IMR-90 (cell line): ENCODE results near the gene TSC2. TPM values are rescaled to one million over a fixed set of nuclear protein-coding genes. Genes with fewer than 3 reads are reported as not detected.

Source experiments
- ATAC-seq: fragments of 200-7000 bp; cut with Tn5 transposase; 2 replicates; pipeline ENCODE4 v1.9.1; 2020; ENCODE audit warnings: low read depth, mild to moderate bottlenecking, moderate library complexity
- BruUV-seq: library from RNA; stranded (reverse); fragments of 400-500 nt; replicated peaks from 2 replicates; lab custom pipeline; 2021; lab: Mats Ljungman, UMichigan
- CTCF ChIA-PET: fragments of 300-600 bp; formaldehyde crosslinking; extraction: SDS; loops from one replicate; lab custom pipeline; 2021; ENCODE audit warnings: antibody characterized with exemption; lab: Yijun Ruan, JAX
- POLR2A ChIA-PET: fragments of 300-600 bp; sonication (Branson Sonifier 250); formaldehyde crosslinking; loops from one replicate; lab custom pipeline; 2022; ENCODE audit warnings: antibody characterized with exemption; ENCODE audit not compliant: unreplicated experiment; lab: Charles Lee
- DNase-seq: peaks from one replicate; pipeline ENCODE4 v3.0.0; 2013
- H2AFZ ChIP-seq: replicated peaks from 2 replicates; pipeline ENCODE3; 2013; ENCODE audit warnings: low read length, mild to moderate bottlenecking; ENCODE audit not compliant: poor library complexity
- H2AK5ac ChIP-seq: 2 replicates; pipeline ENCODE4 v1.6.1; 2013; ENCODE audit warnings: low read depth, low read length, inconsistent platforms
- H2AK9ac ChIP-seq: replicated peaks from 2 replicates; pipeline ENCODE3; 2013; ENCODE audit warnings: mild to moderate bottlenecking, low read depth, low read length, moderate library complexity; ENCODE audit not compliant: poor library complexity
- H2BK120ac ChIP-seq: 2 replicates; pipeline ENCODE4 v1.6.1; 2013; ENCODE audit warnings: low read depth, low read length, inconsistent platforms
- H2BK15ac ChIP-seq: 3 replicates; pipeline ENCODE4 v1.6.1; 2013; ENCODE audit warnings: low read depth, low read length, inconsistent platforms
- H2BK20ac ChIP-seq: 2 replicates; pipeline ENCODE4 v1.6.1; 2013; ENCODE audit warnings: low read depth, mild to moderate bottlenecking, inconsistent platforms, low read length, moderate library complexity
- H2BK5ac ChIP-seq: 2 replicates; pipeline ENCODE4 v1.6.1; 2013; ENCODE audit warnings: mild to moderate bottlenecking, low read depth, low read length, inconsistent platforms; ENCODE audit not compliant: poor library complexity, severe bottlenecking
- H3K14ac ChIP-seq: replicated peaks from 2 replicates; pipeline ENCODE4 v1.6.1; 2013; ENCODE audit warnings: low read depth, low read length, inconsistent platforms
- H3K18ac ChIP-seq: 2 replicates; pipeline ENCODE4 v1.6.1; 2013; ENCODE audit warnings: low read depth, low read length, control low read depth
- H3K23ac ChIP-seq: 2 replicates; pipeline ENCODE4 v1.6.1; 2013; ENCODE audit warnings: low read depth, low read length, inconsistent platforms
- H3K27ac ChIP-seq: 2 replicates; pipeline ENCODE4 v1.5.1; 2013; ENCODE audit warnings: mild to moderate bottlenecking, control low read depth, low read length; ENCODE audit not compliant: insufficient read depth
- H3K27me3 ChIP-seq: 2 replicates; pipeline ENCODE4 v1.6.1; 2013; ENCODE audit warnings: low read length; ENCODE audit not compliant: control insufficient read depth, insufficient read depth
- H3K36me3 ChIP-seq: 2 replicates; pipeline ENCODE4 v1.6.1; 2013; ENCODE audit warnings: low read length, mixed read lengths; ENCODE audit not compliant: control insufficient read depth, insufficient read depth
- H3K4ac ChIP-seq: 2 replicates; pipeline ENCODE4 v1.6.1; 2013; ENCODE audit warnings: low read depth, low read length, inconsistent platforms
- H3K4me1 ChIP-seq: 2 replicates; pipeline ENCODE4 v1.6.1; 2013; ENCODE audit warnings: low read length, mixed read lengths; ENCODE audit not compliant: control insufficient read depth, insufficient read depth
- H3K4me2 ChIP-seq: 2 replicates; pipeline ENCODE4 v1.6.1; 2013; ENCODE audit warnings: low read depth, mild to moderate bottlenecking, control low read depth, low read length, moderate library complexity
- H3K4me3 ChIP-seq: 2 replicates; pipeline ENCODE4 v1.5.1; 2013; ENCODE audit warnings: low read depth, mild to moderate bottlenecking, control low read depth, low read length, moderate library complexity; ENCODE audit not compliant: insufficient read depth
- H3K56ac ChIP-seq: 2 replicates; pipeline ENCODE4 v1.6.1; 2013; ENCODE audit warnings: low read length, inconsistent platforms; ENCODE audit not compliant: insufficient read depth; ENCODE audit errors: extremely low read depth
- H3K79me1 ChIP-seq, 2 experiments: 2 replicates each; pipeline ENCODE4 v1.6.1; 2013; ENCODE audit warnings: low read length in 2 of 2, inconsistent platforms in 1 of 2, low read depth in 1 of 2
- H3K9ac ChIP-seq: 2 replicates; pipeline ENCODE4 v1.6.1; 2013; ENCODE audit warnings: low read depth, low read length, control low read depth
- H3K9me1 ChIP-seq: 2 replicates; pipeline ENCODE4 v1.6.1; 2013; ENCODE audit warnings: low read length, inconsistent platforms; ENCODE audit not compliant: insufficient read depth
- H3K9me3 ChIP-seq: 2 replicates; pipeline ENCODE4 v1.6.1; 2013; ENCODE audit warnings: low read length; ENCODE audit not compliant: control insufficient read depth, insufficient read depth
- H4K20me1 ChIP-seq: 2 replicates; pipeline ENCODE4 v1.6.1; 2013; ENCODE audit warnings: low read length, inconsistent platforms; ENCODE audit not compliant: insufficient read depth
- H4K5ac ChIP-seq: 2 replicates; pipeline ENCODE4 v1.6.1; 2013; ENCODE audit warnings: mild to moderate bottlenecking, low read depth, low read length, control low read depth
- H4K8ac ChIP-seq, 2 experiments: 2 replicates each; pipeline ENCODE4 v1.6.1; 2013; ENCODE audit warnings: low read depth in 2 of 2, low read length in 2 of 2, control low read depth in 1 of 2, inconsistent platforms in 1 of 2
- H4K91ac ChIP-seq: 2 replicates; pipeline ENCODE4 v1.6.1; 2013; ENCODE audit warnings: low read depth, low read length, inconsistent platforms; ENCODE audit not compliant: insufficient read depth
- CTCF ChIP-seq: conservative IDR thresholded peaks from 2 replicates; pipeline ENCODE4 v1.5.1; 2012; ENCODE audit warnings: mild to moderate bottlenecking, low read depth, low read length, improper control_type of control experiment
- FOS ChIP-seq: fragments of 150-350 bp; IDR thresholded peaks from 2 replicates; pipeline ENCODE4 v1.6.1; 2016; ENCODE audit warnings: low read depth, low read length
- RAD21 ChIP-seq: IDR thresholded peaks from 2 replicates; pipeline ENCODE4 v1.6.1; 2012; ENCODE audit warnings: low read length, improper control_type of control experiment
- SMC3 ChIP-seq: fragments of 150-350 bp; IDR thresholded peaks from 2 replicates; pipeline ENCODE4 v1.6.1; 2016; ENCODE audit warnings: low read depth, mild to moderate bottlenecking, antibody characterized with exemption, low read length, moderate library complexity
- WGBS, 2 experiments: methylation state at CpG; one replicate each; pipeline versions ENCODE4 v1.1.5 to v1.1.7; 2013; ENCODE audit warnings: missing lambda C conversion rate in 2 of 2; ENCODE audit not compliant: insufficient read length in 1 of 2; ENCODE audit errors: extremely low coverage in 2 of 2; 5-methylcytosine and 5-hydroxymethylcytosine counted together
- dilution Hi-C: fragments of 300-500 bp; cut with HindIII; formaldehyde crosslinking; loops from one replicate; pipeline ENCODE4 v1.14.3; 2018; ENCODE audit warnings: low sequenced_read_pairs; ENCODE audit not compliant: unreplicated experiment
- in situ Hi-C: fragments of 300-500 bp; cut with MboI; formaldehyde crosslinking; loops from 3 replicates; pipeline ENCODE4 v1.14.3; 2019; ENCODE audit warnings: low sequenced_read_pairs, inconsistent platforms, mixed read lengths
- intact Hi-C: fragments of 100-400 bp; cut with micrococcal nuclease; formaldehyde crosslinking; loops from 2 replicates; pipeline ENCODE4 v1.10.0; 2022
- polyA plus RNA-seq, 3 experiments: library from polyadenylated mRNA; depleted of rRNA; stranded (reverse); fragments of >200 nt; gene quantifications; 2 replicates each; pipeline ENCODE4 v1.2.3, GENCODE V29; 2012; ENCODE audit warnings: low replicate concordance in 1 of 3
- total RNA-seq: library from RNA; depleted of rRNA; stranded (reverse); fragments of >200 nt; gene quantifications from 2 replicates; pipeline ENCODE4 v1.2.3, GENCODE V29; 2012

The TSC2 gene
- total and polyA plus RNA-seq, 2 of the 4 experiments (the other 2 are of a cell fraction), result 31.4 to 88.6 TPM

GRCh38 chr16:2056077-2056476 lies 8.3 kb downstream of the TSC2 start:
- BruUV-seq, result no TSS peak
- Histone ChIP-seq H3K23ac (no peak overlapping the region), H3K9me1 (no peaks in the 10 kb centered on the region), H2AFZ (peak overlapping the region; percentile 13), H3K9ac (no peak overlapping the region), H4K91ac (no peak overlapping the region), H3K4ac (no peak overlapping the region), H4K5ac (no peak overlapping the region), H2BK15ac (no peak overlapping the region), H3K4me3 (no peak overlapping the region), H2AK9ac (peak overlapping the region; percentile 37), H3K4me2 (no peak overlapping the region), H4K8ac (no peak overlapping the region), H3K4me1 (no peaks in the 10 kb centered on the region), H2BK120ac (no peak overlapping the region), H3K27ac (no peak overlapping the region), H3K27me3 (no peaks in the 10 kb centered on the region), H3K18ac (no peak overlapping the region), H3K14ac (no peak overlapping the region), H3K56ac (no peak overlapping the region; the same call in 1 of the 2 replicates), H2AK5ac (no peak overlapping the region; the same call in 1 of the 2 replicates), H2BK5ac (no peak overlapping the region), H3K79me1 (peaks cover 5 to 33% of the 10 kb centered on the region in 2 experiments; a peak in 3 of 4 replicates), H4K20me1 (no peaks in the 10 kb centered on the region; the same call in none of the 2 replicates), H3K36me3 (peaks cover 65% of the 10 kb centered on the region), H2BK20ac (no peak overlapping the region), H3K9me3 (no peaks in the 10 kb centered on the region)
- peak; percentile 36; the same call in 1 of the 2 replicates for TF ChIP-seq RAD21
- TF ChIP-seq FOS, result no peak
- peak; percentile 38 for TF ChIP-seq CTCF
- peak; percentile 50; the same call in 1 of the 2 replicates for TF ChIP-seq SMC3
- DNase-seq, result no peak
- in situ Hi-C loops, result no loop called here
- peak; percentile 75 for ATAC-seq
- dilution Hi-C loops, result no loop called here
- WGBS, 2 experiments, result 96% methylated on average over 7 of the region's 15 CpGs; no CpG with 5 or more reads in 1 of the 2 experiments
- ChIA-PET POLR2A (no interaction called here), CTCF (no interaction called here)
- intact Hi-C loops, result loop anchor here (1.0 kb wide), 1 partner anchor 33 kb away; no protein-coding TSS in a partner anchor
